H9 (cell line): Measurements from ENCODE around the gene KLK10. TPM values are rescaled to one million over a fixed set of nuclear protein-coding genes. Genes with fewer than 3 reads are reported as not detected.

ENCODE experiments used
- DNase-seq: peaks from one replicate; pipeline ENCODE4 v3.0.0-alpha.2; 2017
- H2AFZ ChIP-seq: one replicate; pipeline ENCODE4 v1.6.1; 2013; ENCODE audit warnings: mild to moderate bottlenecking, low read length, control low read depth, moderate library complexity
- H2AK5ac ChIP-seq: 2 replicates; pipeline ENCODE4 v1.6.1; 2013; ENCODE audit warnings: low read length, control low read depth, mixed read lengths; ENCODE audit not compliant: insufficient read length
- H2BK120ac ChIP-seq: one replicate; pipeline ENCODE4 v1.6.1; 2013; ENCODE audit warnings: low read depth, mild to moderate bottlenecking, low read length, control low read depth, inconsistent platforms; ENCODE audit not compliant: poor library complexity, severe bottlenecking
- H2BK12ac ChIP-seq: 2 replicates; pipeline ENCODE4 v1.6.1; 2013; ENCODE audit warnings: low read length, control low read depth, mixed read lengths, low read depth; ENCODE audit not compliant: insufficient read length
- H2BK15ac ChIP-seq: 2 replicates; pipeline ENCODE4 v1.6.1; 2013; ENCODE audit warnings: low read depth, low read length, control low read depth
- H2BK20ac ChIP-seq: one replicate; pipeline ENCODE4 v1.6.1; 2013; ENCODE audit warnings: low read depth, mild to moderate bottlenecking, low read length, control low read depth, inconsistent platforms; ENCODE audit not compliant: poor library complexity, severe bottlenecking
- H2BK5ac ChIP-seq: 2 replicates; pipeline ENCODE4 v1.6.1; 2013; ENCODE audit warnings: low read length, control low read depth, mixed read lengths; ENCODE audit not compliant: insufficient read length
- H3K14ac ChIP-seq: 2 replicates; pipeline ENCODE4 v1.6.1; 2013; ENCODE audit warnings: low read length, control low read depth; ENCODE audit not compliant: insufficient read depth
- H3K18ac ChIP-seq: 2 replicates; pipeline ENCODE4 v1.6.1; 2013; ENCODE audit warnings: low read depth, mild to moderate bottlenecking, mixed read lengths, low read length, control low read depth; ENCODE audit not compliant: insufficient read length
- H3K23ac ChIP-seq: 2 replicates; pipeline ENCODE4 v1.6.1; 2013; ENCODE audit warnings: low read length, control low read depth, mixed read lengths, low read depth; ENCODE audit not compliant: insufficient read length
- H3K23me2 ChIP-seq: 2 replicates; pipeline ENCODE4 v1.6.1; 2013; ENCODE audit warnings: low read depth, mild to moderate bottlenecking, mixed read lengths, low read length, control low read depth; ENCODE audit not compliant: insufficient read length, poor library complexity, severe bottlenecking
- H3K27ac ChIP-seq: 2 replicates; pipeline ENCODE4 v1.5.1; 2013; ENCODE audit warnings: low read length, control low read depth, mixed read lengths, low read depth; ENCODE audit not compliant: insufficient read length
- H3K27me3 ChIP-seq: 2 replicates; pipeline ENCODE4 v1.6.1; 2013; ENCODE audit warnings: low read length, control low read depth, inconsistent platforms; ENCODE audit not compliant: insufficient read depth
- H3K4ac ChIP-seq: 2 replicates; pipeline ENCODE4 v1.6.1; 2013; ENCODE audit warnings: low read depth, mild to moderate bottlenecking, control low read depth, inconsistent platforms, low read length, moderate library complexity
- H3K4me1 ChIP-seq: 2 replicates; pipeline ENCODE4 v1.6.1; 2013; ENCODE audit warnings: low read length, control low read depth, inconsistent platforms; ENCODE audit not compliant: insufficient read depth
- H3K4me2 ChIP-seq: 2 replicates; pipeline ENCODE4 v1.6.1; 2013; ENCODE audit warnings: low read length, control low read depth, mixed read lengths; ENCODE audit not compliant: insufficient read length, insufficient read depth
- H3K56ac ChIP-seq: 2 replicates; pipeline ENCODE4 v1.6.1; 2013; ENCODE audit warnings: low read depth, mild to moderate bottlenecking, mixed read lengths, low read length, control low read depth; ENCODE audit not compliant: insufficient read length
- H3K79me1 ChIP-seq: 2 replicates; pipeline ENCODE4 v1.6.1; 2013; ENCODE audit warnings: low read depth, mild to moderate bottlenecking, moderate library complexity, low read length, control low read depth, inconsistent platforms; ENCODE audit not compliant: insufficient read depth, poor library complexity, severe bottlenecking
- H3K79me2 ChIP-seq: 2 replicates; pipeline ENCODE4 v1.6.1; 2013; ENCODE audit warnings: low read length, control low read depth, inconsistent platforms; ENCODE audit not compliant: insufficient read depth
- H3K9ac ChIP-seq: 2 replicates; pipeline ENCODE4 v1.6.1; 2013; ENCODE audit warnings: low read length, control low read depth, mixed read lengths; ENCODE audit not compliant: insufficient read length; ENCODE audit errors: extremely low read depth
- H3K9me3 ChIP-seq: one replicate; pipeline ENCODE4 v1.6.1; 2013; ENCODE audit warnings: low read depth, low read length, inconsistent platforms; ENCODE audit not compliant: control insufficient read depth
- H3T11ph ChIP-seq: one replicate; pipeline ENCODE4 v1.6.1; 2013; ENCODE audit warnings: mild to moderate bottlenecking, low read length, control low read depth, inconsistent platforms
- H4K20me1 ChIP-seq: one replicate; pipeline ENCODE4 v1.6.1; 2013; ENCODE audit not compliant: control insufficient read depth, insufficient read length, insufficient read depth
- H4K5ac ChIP-seq: 2 replicates; pipeline ENCODE4 v1.6.1; 2013; ENCODE audit warnings: low read depth, mild to moderate bottlenecking, mixed read lengths, low read length, control low read depth; ENCODE audit not compliant: insufficient read length
- H4K8ac ChIP-seq: replicated peaks from 2 replicates; pipeline ENCODE4 v1.6.1; 2013; ENCODE audit warnings: low read length, control low read depth, mixed read lengths, low read depth; ENCODE audit not compliant: insufficient read length
- H4K91ac ChIP-seq: 2 replicates; pipeline ENCODE4 v1.6.1; 2013; ENCODE audit warnings: low read depth, mild to moderate bottlenecking, moderate library complexity, mixed read lengths, low read length, control low read depth; ENCODE audit not compliant: insufficient read length
- H3K27ac Mint-ChIP-seq, 3 experiments: 2 replicates in 2 of 3; 3 replicates in 1 of 3; pipeline ENCODE4 v1.8.0; 2020 to 2021; ENCODE audit warnings: mixed read lengths in 3 of 3, mild to moderate bottlenecking in 1 of 3, moderate library complexity in 1 of 3
- H3K27me3 Mint-ChIP-seq: 2 replicates; pipeline ENCODE4 v1.8.0; 2021; ENCODE audit warnings: low read depth, mild to moderate bottlenecking, moderate library complexity, mixed read lengths
- H3K36me3 Mint-ChIP-seq, 3 experiments: 2 replicates in 2 of 3; 3 replicates in 1 of 3; pipeline ENCODE4 v1.8.0; 2020 to 2021; ENCODE audit warnings: low read depth in 3 of 3, mixed read lengths in 3 of 3; ENCODE audit not compliant: insufficient read depth in 1 of 3
- H3K4me1 Mint-ChIP-seq, 2 experiments: 2 replicates each; pipeline ENCODE4 v1.8.0; 2020; ENCODE audit warnings: mixed read lengths in 2 of 2
- H3K4me3 Mint-ChIP-seq, 2 experiments: 2 replicates in 1 of 2; 3 replicates in 1 of 2; pipeline ENCODE4 v1.8.0; 2020 to 2021; ENCODE audit warnings: mild to moderate bottlenecking in 2 of 2, mixed read lengths in 2 of 2, moderate library complexity in 1 of 2
- H3K9me3 Mint-ChIP-seq, 2 experiments: 2 replicates in 1 of 2; 3 replicates in 1 of 2; pipeline ENCODE4 v1.8.0; 2020; ENCODE audit warnings: mild to moderate bottlenecking in 2 of 2, mixed read lengths in 2 of 2, moderate library complexity in 1 of 2
- WGBS: extraction: QIAGEN DNeasy Blood & Tissue Kit; methylation state at CpG from one replicate; pipeline ENCODE4 v1.1.7; 2013; ENCODE audit warnings: missing lambda C conversion rate, low lambda C conversion rate, mixed read lengths; ENCODE audit not compliant: insufficient read length; ENCODE audit errors: extremely low coverage; 5-methylcytosine and 5-hydroxymethylcytosine counted together
- total RNA-seq: library from RNA; stranded (reverse); gene quantifications from 2 replicates; pipeline ENCODE4 v1.2.1, GENCODE V29; 2021
- TF ChIP-seq, protein P1 (sequence below): fragments of 200-600 bp; sonication (generic); conservative IDR thresholded peaks from 3 replicates; pipeline ENCODE4 v1.8.0; 2021; ENCODE audit warnings: antibody characterized with exemption, mild to moderate bottlenecking

The KLK10 gene
- total RNA-seq, 1 experiment from 2014 or later: 1.3 TPM

DNA sequence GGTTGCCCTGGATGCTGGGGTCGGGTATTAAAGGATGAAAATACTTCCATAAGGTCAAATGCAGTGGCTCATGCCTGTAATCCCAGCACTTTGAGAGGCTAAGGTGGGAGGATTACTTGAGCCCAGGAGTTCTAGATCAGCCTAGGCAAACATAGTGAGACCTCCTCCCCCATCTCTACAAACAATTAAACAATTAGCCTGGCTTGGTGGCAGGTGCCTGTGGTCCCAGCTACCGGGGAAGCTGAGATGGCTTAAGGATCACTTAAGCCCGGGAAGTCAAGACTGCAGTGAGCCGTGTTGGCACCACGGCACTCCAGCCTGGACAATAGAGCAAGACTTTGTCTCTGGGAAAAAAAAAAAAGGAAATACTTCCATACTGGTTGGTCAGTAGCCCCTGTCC, 5.4 kb upstream of the KLK10 start:
- Histone ChIP-seq H3K9ac (no peak overlapping the region), H3K9me3 (no peaks in the 10 kb centered on the region), H2BK20ac (no peak overlapping the region), H4K5ac (no peak overlapping the region), H3K4me2 (no peak overlapping the region), H3T11ph (no peak overlapping the region), H3K56ac (no peak overlapping the region), H3K14ac (no peak overlapping the region), H2BK12ac (no peak overlapping the region), H2AK5ac (no peak overlapping the region), H3K27me3 (no peaks in the 10 kb centered on the region), H2BK5ac (no peak overlapping the region), H2AFZ (no peak overlapping the region), H3K23ac (no peak overlapping the region), H4K8ac (no peak overlapping the region), H4K91ac (no peak overlapping the region), H2BK15ac (no peak overlapping the region), H3K18ac (no peak overlapping the region), H3K79me1 (no peaks in the 10 kb centered on the region), H2BK120ac (no peak overlapping the region), H3K4ac (no peak overlapping the region), H3K4me1 (no peaks in the 10 kb centered on the region), H4K20me1 (no peaks in the 10 kb centered on the region), H3K27ac (no peak overlapping the region), H3K79me2 (no peaks in the 10 kb centered on the region), H3K23me2 (no peaks in the 10 kb centered on the region)
- no peak for DNase-seq
- TF ChIP-seq, protein P1, sequence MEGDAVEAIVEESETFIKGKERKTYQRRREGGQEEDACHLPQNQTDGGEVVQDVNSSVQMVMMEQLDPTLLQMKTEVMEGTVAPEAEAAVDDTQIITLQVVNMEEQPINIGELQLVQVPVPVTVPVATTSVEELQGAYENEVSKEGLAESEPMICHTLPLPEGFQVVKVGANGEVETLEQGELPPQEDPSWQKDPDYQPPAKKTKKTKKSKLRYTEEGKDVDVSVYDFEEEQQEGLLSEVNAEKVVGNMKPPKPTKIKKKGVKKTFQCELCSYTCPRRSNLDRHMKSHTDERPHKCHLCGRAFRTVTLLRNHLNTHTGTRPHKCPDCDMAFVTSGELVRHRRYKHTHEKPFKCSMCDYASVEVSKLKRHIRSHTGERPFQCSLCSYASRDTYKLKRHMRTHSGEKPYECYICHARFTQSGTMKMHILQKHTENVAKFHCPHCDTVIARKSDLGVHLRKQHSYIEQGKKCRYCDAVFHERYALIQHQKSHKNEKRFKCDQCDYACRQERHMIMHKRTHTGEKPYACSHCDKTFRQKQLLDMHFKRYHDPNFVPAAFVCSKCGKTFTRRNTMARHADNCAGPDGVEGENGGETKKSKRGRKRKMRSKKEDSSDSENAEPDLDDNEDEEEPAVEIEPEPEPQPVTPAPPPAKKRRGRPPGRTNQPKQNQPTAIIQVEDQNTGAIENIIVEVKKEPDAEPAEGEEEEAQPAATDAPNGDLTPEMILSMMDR: no peak
- no CpG with 5 or more reads among the region's 5 CpGs for WGBS
- no peak overlapping the region for H3K4me3 Mint-ChIP-seq
- peaks cover 30 to 51% of the 10 kb centered on the region in 2 experiments for H3K4me1 Mint-ChIP-seq
- no peaks in the 10 kb centered on the region; a peak in 1 of 5 replicates for H3K9me3 Mint-ChIP-seq
- H3K27ac Mint-ChIP-seq: no peak overlapping the region
- H3K36me3 Mint-ChIP-seq: no peaks in the 10 kb centered on the region
- peaks cover 16% of the 10 kb centered on the region for H3K27me3 Mint-ChIP-seq
